ENCODE data around the gene RSU1.
"Not testable (repeated sequence)": the region's sequence is repeated elsewhere in the genome, so short reads cannot be mapped to it uniquely, and the experiment has no call there.

RSU1 gene

GRCh38 chr10:16761300-16761699 lies 55.9 kb downstream of the RSU1 start:
- TF ChIP-seq SPI1 (IDR thresholded peaks at IDR 0.05; ENCODE audit: low read depth, low read length): no peak
- TF ChIP-seq POLR2A (IDR thresholded peaks at IDR 0.05; ENCODE audit: low read depth, low read length): no peak
- TF ChIP-seq TAF1 (IDR thresholded peaks at IDR 0.05; ENCODE audit: low read depth, low read length): no peak
- no peak for TF ChIP-seq PAX5 (IDR thresholded peaks at IDR 0.05; ENCODE audit: insufficient read depth, low read length, severe bottlenecking)
- TF ChIP-seq POU2F2 (IDR thresholded peaks at IDR 0.05; ENCODE audit: low read depth, low read length): no peak
- TF ChIP-seq POLR2AphosphoS5 (IDR thresholded peaks at IDR 0.05; ENCODE audit: low read depth, low read length): no peak
- DNase-seq (ENCODE audit: insufficient read length, low spot score) (no peak), FAIRE-seq (no peak)

- TF ChIP-seq TAF1 (IDR thresholded peaks at IDR 0.05; ENCODE audit: low read depth, low read length) (no peak), PAX5 (IDR thresholded peaks at IDR 0.05; ENCODE audit: insufficient read depth, low read length, severe bottlenecking) (no peak), POU2F2 (IDR thresholded peaks at IDR 0.05; ENCODE audit: low read depth, low read length) (no peak)
- peak; percentile 66 for FAIRE-seq
- no peak for DNase-seq (ENCODE audit: insufficient read length, low spot score)
Measured at GRCh38 chr10:16756561-16757221, 60.5 kb downstream of the RSU1 start.

- DNase-seq (ENCODE audit: insufficient read length, low spot score) (no peak), FAIRE-seq (no peak)
- TF ChIP-seq POLR2A (IDR thresholded peaks at IDR 0.05; ENCODE audit: low read depth, low read length) (no peak), POU2F2 (IDR thresholded peaks at IDR 0.05; ENCODE audit: low read depth, low read length) (no peak), SPI1 (IDR thresholded peaks at IDR 0.05; ENCODE audit: low read depth, low read length) (no peak)
Measured at GRCh38 chr10:16754765-16755164, 62.5 kb downstream of the RSU1 start.

- not testable (repeated sequence) for DNase-seq (ENCODE audit: insufficient read length, low spot score); FAIRE-seq
Measured at GRCh38 chr10:16752849-16753248, 64.4 kb downstream of the RSU1 start.

GRCh38 chr10:16752099-16752498 lies 65.1 kb downstream of the RSU1 start:
- no peak for FAIRE-seq

GRCh38 chr10:16751244-16751643 lies 66.0 kb downstream of the RSU1 start:
- no peak for FAIRE-seq
- TF ChIP-seq POLR2AphosphoS5 (IDR thresholded peaks at IDR 0.05; ENCODE audit: low read depth, low read length) (no peak), POU2F2 (IDR thresholded peaks at IDR 0.05; ENCODE audit: low read depth, low read length) (no peak), SPI1 (IDR thresholded peaks at IDR 0.05; ENCODE audit: low read depth, low read length) (no peak)
- no peak for DNase-seq (ENCODE audit: insufficient read length, low spot score)

More at GRCh38 chr10:16752099-16752498, 65.1 kb downstream of the RSU1 start:
- no peak for TF ChIP-seq POLR2AphosphoS5 (IDR thresholded peaks at IDR 0.05; ENCODE audit: low read depth, low read length)
- no peak for TF ChIP-seq PAX5 (IDR thresholded peaks at IDR 0.05; ENCODE audit: insufficient read depth, low read length, severe bottlenecking)
- no peak for TF ChIP-seq POU2F2 (IDR thresholded peaks at IDR 0.05; ENCODE audit: low read depth, low read length)
- no peak for TF ChIP-seq TAF1 (IDR thresholded peaks at IDR 0.05; ENCODE audit: low read depth, low read length)
- TF ChIP-seq POLR2A (IDR thresholded peaks at IDR 0.05; ENCODE audit: low read depth, low read length): no peak
- no peak for TF ChIP-seq SPI1 (IDR thresholded peaks at IDR 0.05; ENCODE audit: low read depth, low read length)
- no peak for DNase-seq (ENCODE audit: insufficient read length, low spot score)

GRCh38 chr10:16750461-16750860 lies 66.8 kb downstream of the RSU1 start:
- TF ChIP-seq POLR2AphosphoS5 (IDR thresholded peaks at IDR 0.05; ENCODE audit: low read depth, low read length): no peak
- no peak for TF ChIP-seq SPI1 (IDR thresholded peaks at IDR 0.05; ENCODE audit: low read depth, low read length)
- TF ChIP-seq POU2F2 (IDR thresholded peaks at IDR 0.05; ENCODE audit: low read depth, low read length): no peak
- no peak for TF ChIP-seq POLR2A (IDR thresholded peaks at IDR 0.05; ENCODE audit: low read depth, low read length)
- TF ChIP-seq TAF1 (IDR thresholded peaks at IDR 0.05; ENCODE audit: low read depth, low read length): no peak
- no peak for FAIRE-seq
- DNase-seq (ENCODE audit: insufficient read length, low spot score): no peak

- no peak for TF ChIP-seq POLR2AphosphoS5 (IDR thresholded peaks at IDR 0.05; ENCODE audit: low read depth, low read length)
- no peak for TF ChIP-seq PAX5 (IDR thresholded peaks at IDR 0.05; ENCODE audit: insufficient read depth, low read length, severe bottlenecking)
- no peak for TF ChIP-seq POLR2A (IDR thresholded peaks at IDR 0.05; ENCODE audit: low read depth, low read length)
- no peak for TF ChIP-seq TAF1 (IDR thresholded peaks at IDR 0.05; ENCODE audit: low read depth, low read length)
- TF ChIP-seq SPI1 (IDR thresholded peaks at IDR 0.05; ENCODE audit: low read depth, low read length): no peak
- no peak for TF ChIP-seq POU2F2 (IDR thresholded peaks at IDR 0.05; ENCODE audit: low read depth, low read length)
- FAIRE-seq (no peak), DNase-seq (ENCODE audit: insufficient read length, low spot score) (no peak)
Measured at GRCh38 chr10:16748749-16749148, 68.5 kb downstream of the RSU1 start.

- TF ChIP-seq POU2F2 (IDR thresholded peaks at IDR 0.05; ENCODE audit: low read depth, low read length) (no peak), POLR2A (IDR thresholded peaks at IDR 0.05; ENCODE audit: low read depth, low read length) (no peak), TAF1 (IDR thresholded peaks at IDR 0.05; ENCODE audit: low read depth, low read length) (no peak), SPI1 (IDR thresholded peaks at IDR 0.05; ENCODE audit: low read depth, low read length) (no peak), PAX5 (IDR thresholded peaks at IDR 0.05; ENCODE audit: insufficient read depth, low read length, severe bottlenecking) (no peak), POLR2AphosphoS5 (IDR thresholded peaks at IDR 0.05; ENCODE audit: low read depth, low read length) (no peak)
- FAIRE-seq: no peak
- DNase-seq (ENCODE audit: insufficient read length, low spot score): no peak
Measured at GRCh38 chr10:16746856-16747255, 70.4 kb downstream of the RSU1 start.

GRCh38 chr10:16745061-16745460 lies 72.2 kb downstream of the RSU1 start:
- DNase-seq (ENCODE audit: insufficient read length, low spot score) (no peak), FAIRE-seq (no peak)
- no peak for TF ChIP-seq TAF1 (IDR thresholded peaks at IDR 0.05; ENCODE audit: low read depth, low read length)
- no peak for TF ChIP-seq PAX5 (IDR thresholded peaks at IDR 0.05; ENCODE audit: insufficient read depth, low read length, severe bottlenecking)
- no peak for TF ChIP-seq POLR2A (IDR thresholded peaks at IDR 0.05; ENCODE audit: low read depth, low read length)
- TF ChIP-seq POU2F2 (IDR thresholded peaks at IDR 0.05; ENCODE audit: low read depth, low read length): no peak
- no peak for TF ChIP-seq SPI1 (IDR thresholded peaks at IDR 0.05; ENCODE audit: low read depth, low read length)
- no peak for TF ChIP-seq POLR2AphosphoS5 (IDR thresholded peaks at IDR 0.05; ENCODE audit: low read depth, low read length)

All from GM12891 (cell line).